HT-29 (cell line): ENCODE measurements around the gene RTBDN. TPM values are rescaled to one million over a fixed set of nuclear protein-coding genes. Genes with fewer than 3 reads are reported as not detected.

Source experiments
- DNase-seq: peaks from one replicate; pipeline ENCODE4 v3.0.0-alpha.2; 2015; ENCODE audit warnings: low spot score
- small RNA-seq: library from RNA; depleted of rRNA; stranded (forward); fragments of <200 nt; gene quantifications from one replicate; pipeline ENCODE3, GENCODE V24; 2014
- total RNA-seq: library from RNA; depleted of rRNA; stranded (reverse); fragments of >200 nt; shearing (Covaris generic); gene quantifications from 2 replicates; pipeline ENCODE4 v1.2.3, GENCODE V29; 2014; rRNA removed

RTBDN gene
- total RNA-seq, 1 experiment from 2014 or later, result 0.13 TPM

GRCh38 chr19:12782424-12783290 is 51.7 kb downstream of the RTBDN start:
- peak; percentile 60 for DNase-seq

GRCh38 chr19:12782174-12782423 is 52.3 kb downstream of the RTBDN start:
- DNase-seq, result peak; percentile 36

- DNase-seq, result no peak
Observed at GRCh38 chr19:12779162-12779993, 55.0 kb downstream of the RTBDN start.

- no peak for DNase-seq
Observed at GRCh38 chr19:12778905-12779161, 55.5 kb downstream of the RTBDN start.

- peak; percentile 63 for DNase-seq
Observed at GRCh38 chr19:12778017-12778904, 56.1 kb downstream of the RTBDN start.

GRCh38 chr19:12777217-12778016 is 57.0 kb downstream of the RTBDN start:
- DNase-seq, result peak; percentile 76

Small RNAs within 50 kb of the gene (small RNA-seq; reads per million reads assigned to genes)
- gene MIR5684, result not detected
- gene MIR6794, result not detected

Other genes with a start within 250 kb of the RTBDN start
- 1.6 and 2.0 TPM in 2 replicates for gene ZNF490, start 223.8 kb downstream of the RTBDN start, total RNA-seq
- 3.0 and 4.4 TPM in 2 replicates for gene ZNF791, start 223.7 kb downstream of the RTBDN start, total RNA-seq
- 18.4 and 35.1 TPM in 2 replicates for gene MAN2B1, start 167.8 kb downstream of the RTBDN start, total RNA-seq
- gene WDR83, start 167.8 kb downstream of the RTBDN start, total RNA-seq, result 21.7 and 22.1 TPM in 2 replicates
- gene DHPS, start 152.7 kb downstream of the RTBDN start, total RNA-seq, result 95.0 and 95.4 TPM in 2 replicates
- not detected in 2 replicates for gene GNG14, start 146.6 kb downstream of the RTBDN start, total RNA-seq
- gene FBXW9, start 137.9 kb downstream of the RTBDN start, total RNA-seq, result 32.9 and 38.0 TPM in 2 replicates
- gene TNPO2, start 110.6 kb downstream of the RTBDN start, total RNA-seq, result 24.5 TPM in 2 replicates
- 258 and 260 TPM in 2 replicates for gene TRIR, start 99.9 kb downstream of the RTBDN start, total RNA-seq
- 90.4 and 105 TPM in 2 replicates for gene GET3, start 97.1 kb downstream of the RTBDN start, total RNA-seq
- 0.37 and 0.48 TPM in 2 replicates for gene BEST2, start 82.8 kb downstream of the RTBDN start, total RNA-seq
- gene HOOK2, start 59.0 kb downstream of the RTBDN start, total RNA-seq, result 64.1 and 72.2 TPM in 2 replicates
- gene JUNB, start 43.1 kb downstream of the RTBDN start, total RNA-seq, result 568 and 620 TPM in 2 replicates
- gene PRDX2, start 32.8 kb downstream of the RTBDN start, total RNA-seq, result 378 and 396 TPM in 2 replicates
- 0.10 TPM in 1 of 2 replicates, not detected in the other for gene THSD8, start 32.5 kb downstream of the RTBDN start, total RNA-seq
- 48.2 and 55.4 TPM in 2 replicates for gene RNASEH2A, start 28.0 kb downstream of the RTBDN start, total RNA-seq
- gene MAST1, start 3.9 kb upstream of the RTBDN start, total RNA-seq, result 0.58 and 1.7 TPM in 2 replicates
- 20.9 and 27.6 TPM in 2 replicates for gene DNASE2, start 46.9 kb upstream of the RTBDN start, total RNA-seq
- gene KLF1, start 52.6 kb upstream of the RTBDN start, total RNA-seq, result not detected in 2 replicates
- gene GCDH, start 56.6 kb upstream of the RTBDN start, total RNA-seq, result 24.6 and 27.2 TPM in 2 replicates
- gene SYCE2, start 84.7 kb upstream of the RTBDN start, total RNA-seq, result not detected in 2 replicates
- 84.6 and 96.2 TPM in 2 replicates for gene FARSA, start 99.1 kb upstream of the RTBDN start, total RNA-seq
- 803 and 831 TPM in 2 replicates for gene CALR, start 104.0 kb upstream of the RTBDN start, total RNA-seq
- gene RAD23A, start 111.3 kb upstream of the RTBDN start, total RNA-seq, result 217 TPM in 2 replicates
- gene GADD45GIP1, start 122.6 kb upstream of the RTBDN start, total RNA-seq, result 75.2 and 80.9 TPM in 2 replicates
- gene DAND5, start 135.0 kb upstream of the RTBDN start, total RNA-seq, result 0.31 TPM in 1 of 2 replicates, not detected in the other
- 22.4 and 32.3 TPM in 2 replicates for gene NFIX, start 160.9 kb upstream of the RTBDN start, total RNA-seq